ENCODE data around the gene CCDC88B. TPM values are rescaled to one million over a fixed set of nuclear protein-coding genes. Genes with fewer than 3 reads are reported as not detected.

Gene CCDC88B
- total RNA-seq, 2 donors from 2014 or later, result 14.2 to 15.2 TPM

GRCh38 chr11:64305075-64305690, 34.8 kb upstream of the CCDC88B start, which contains the start of gene ESRRA:
TSS of gene ESRRA (plus strand) at chr11:64305524. CDS start at chr11:64307180, 1,656 bp downstream.
- Histone ChIP-seq H3K27me3 (ENCODE audit: control insufficient read depth, insufficient read depth, low read length, poor library complexity, severe bottlenecking) (peaks cover 25% of the 10 kb centered on the region), H3K9ac (ENCODE audit: extremely low read depth, low read length, poor library complexity, severe bottlenecking) (peak within 1 kb of the TSS; percentile 67), H3K4me1 (ENCODE audit: control insufficient read depth, insufficient read depth, low read length) (no peaks in the 10 kb centered on the region), H3K36me3 (ENCODE audit: control insufficient read depth, insufficient read depth, low read length) (peaks cover 4% of the 10 kb centered on the region), H3K9me3 (ENCODE audit: control insufficient read depth, low read length) (no peaks in the 10 kb centered on the region), H3K27ac (ENCODE audit: low read depth, low read length) (peak within 1 kb of the TSS; percentile 64), H3K4me3 (ENCODE audit: low read length) (peak within 1 kb of the TSS; percentile 95)
- H3K4me1 Mint-ChIP-seq, result peaks cover 8% of the 10 kb centered on the region
- H3K36me3 Mint-ChIP-seq (ENCODE audit: low read depth), result peaks cover 11% of the 10 kb centered on the region
- H3K9me3 Mint-ChIP-seq, result no peaks in the 10 kb centered on the region
- peak; percentile 99 for DNase-seq
- no peak for TF ChIP-seq CTCF (conservative IDR thresholded peaks at IDR 0.05)
- H3K27me3 Mint-ChIP-seq (ENCODE audit: insufficient read depth), result peaks cover 24% of the 10 kb centered on the region
- peak within 1 kb of the TSS; percentile 97 for H3K27ac Mint-ChIP-seq
- H3K4me3 Mint-ChIP-seq, result peak within 1 kb of the TSS; percentile 90
- 0 to 1% methylated on average over 23 to 81 of the region's 81 CpGs for WGBS, 2 experiments (ENCODE audit: insufficient coverage in 1 of 2, insufficient read length in 1 of 2)

- Histone ChIP-seq H3K4me3 (ENCODE audit: low read length) (peak overlapping the region; percentile 95), H3K27ac (ENCODE audit: low read depth, low read length) (no peak overlapping the region), H3K9me3 (ENCODE audit: control insufficient read depth, low read length) (no peaks in the 10 kb centered on the region), H3K4me1 (ENCODE audit: control insufficient read depth, insufficient read depth, low read length) (no peaks in the 10 kb centered on the region), H3K36me3 (ENCODE audit: control insufficient read depth, insufficient read depth, low read length) (peaks cover 7% of the 10 kb centered on the region), H3K27me3 (ENCODE audit: control insufficient read depth, insufficient read depth, low read length, poor library complexity, severe bottlenecking) (peaks cover 17% of the 10 kb centered on the region), H3K9ac (ENCODE audit: extremely low read depth, low read length, poor library complexity, severe bottlenecking) (peak overlapping the region; percentile 54)
- Mint-ChIP-seq H3K4me1 (peaks cover 8% of the 10 kb centered on the region), H3K27ac (peak overlapping the region; percentile 97), H3K4me3 (peak overlapping the region; percentile 90), H3K36me3 (ENCODE audit: low read depth) (peaks cover 14% of the 10 kb centered on the region), H3K27me3 (ENCODE audit: insufficient read depth) (peaks cover 16% of the 10 kb centered on the region), H3K9me3 (no peaks in the 10 kb centered on the region)
- peak; percentile 68 for TF ChIP-seq CTCF (conservative IDR thresholded peaks at IDR 0.05)
- peak; percentile 94 for DNase-seq
- 0 to 1% methylated on average over 25 to 71 of the region's 71 CpGs for WGBS, 2 experiments (ENCODE audit: insufficient coverage in 1 of 2, insufficient read length in 1 of 2)
Observed at GRCh38 chr11:64305691-64306562, 34.1 kb upstream of the CCDC88B start.

- Histone ChIP-seq H3K36me3 (ENCODE audit: control insufficient read depth, insufficient read depth, low read length) (peaks cover 9% of the 10 kb centered on the region), H3K4me1 (ENCODE audit: control insufficient read depth, insufficient read depth, low read length) (no peaks in the 10 kb centered on the region), H3K9me3 (ENCODE audit: control insufficient read depth, low read length) (no peaks in the 10 kb centered on the region), H3K27ac (ENCODE audit: low read depth, low read length) (no peak overlapping the region), H3K4me3 (ENCODE audit: low read length) (peak overlapping the region; percentile 95), H3K9ac (ENCODE audit: extremely low read depth, low read length, poor library complexity, severe bottlenecking) (peak overlapping the region; percentile 54), H3K27me3 (ENCODE audit: control insufficient read depth, insufficient read depth, low read length, poor library complexity, severe bottlenecking) (peaks cover 12% of the 10 kb centered on the region)
- no peak for TF ChIP-seq CTCF (conservative IDR thresholded peaks at IDR 0.05)
- no peak for DNase-seq
- 20 to 27% methylated on average over 2 to 9 of the region's 9 CpGs for WGBS, 2 experiments (ENCODE audit: insufficient coverage in 1 of 2, insufficient read length in 1 of 2)
- Mint-ChIP-seq H3K27me3 (ENCODE audit: insufficient read depth) (peaks cover 11% of the 10 kb centered on the region), H3K4me3 (peak overlapping the region; percentile 90), H3K4me1 (peaks cover 8% of the 10 kb centered on the region), H3K36me3 (ENCODE audit: low read depth) (peaks cover 17% of the 10 kb centered on the region), H3K27ac (peak overlapping the region; percentile 97), H3K9me3 (no peaks in the 10 kb centered on the region)
Observed at GRCh38 chr11:64306563-64306875, 33.5 kb upstream of the CCDC88B start.

Measured in endodermal cell (in vitro differentiated cells).